Right lung (tissue), 5 donors: ENCODE data around the gene TAF3. TPM values are rescaled to one million over a fixed set of nuclear protein-coding genes. Genes with fewer than 3 reads are reported as not detected.
A peak's percentile ranks its signal among the peaks of the same experiment; 100 is the strongest.

Experiments used
- DNase-seq, 2 donors: peaks; one replicate each; pipeline ENCODE4 v3.0.0-alpha.2; 2013
- polyA plus RNA-seq, 5 donors: library from polyadenylated mRNA; unstranded; fragments of 120-200 nt; gene quantifications; one replicate each; pipeline versions ENCODE4 v1.2.1 to v1.2.3, GENCODE V29; 2013; ENCODE audit warnings: inconsistent platforms in 1 of 5, low replicate concordance in 1 of 5; ENCODE audit not compliant: insufficient read length in 5 of 5, insufficient read depth in 1 of 5

TAF3 gene
- polyA plus RNA-seq, 5 donors, result 8.3 to 9.7 (median 9.0) TPM

DNA sequence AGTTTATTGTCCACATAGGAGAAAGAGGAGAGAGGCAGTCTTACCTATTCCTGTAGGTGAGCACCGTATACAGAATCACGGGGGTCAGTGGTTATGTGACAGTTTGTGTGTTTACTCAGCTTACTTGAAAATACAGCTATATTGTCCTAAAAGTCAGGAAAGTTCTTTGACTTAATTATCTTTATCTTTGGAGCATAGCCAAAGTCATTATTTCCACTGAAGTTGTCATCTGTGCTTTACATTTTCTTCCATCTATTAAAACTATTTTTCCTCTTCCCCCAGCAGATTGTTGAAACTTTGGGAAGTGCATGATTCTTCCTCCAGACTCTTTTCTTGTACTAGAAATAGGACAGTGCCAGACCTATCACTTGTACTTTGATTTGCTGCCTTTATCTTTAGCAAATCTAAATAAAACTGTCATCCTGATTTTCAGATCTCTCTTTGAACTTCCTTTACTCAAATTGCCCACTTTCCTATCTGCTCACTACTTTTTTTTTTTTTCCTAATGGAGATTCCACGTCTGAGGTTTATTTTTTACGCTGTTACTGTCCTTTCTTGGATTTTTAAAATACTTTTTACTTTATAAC, 58.3 kb downstream of the TAF3 start:
- no peak for DNase-seq

DNA sequence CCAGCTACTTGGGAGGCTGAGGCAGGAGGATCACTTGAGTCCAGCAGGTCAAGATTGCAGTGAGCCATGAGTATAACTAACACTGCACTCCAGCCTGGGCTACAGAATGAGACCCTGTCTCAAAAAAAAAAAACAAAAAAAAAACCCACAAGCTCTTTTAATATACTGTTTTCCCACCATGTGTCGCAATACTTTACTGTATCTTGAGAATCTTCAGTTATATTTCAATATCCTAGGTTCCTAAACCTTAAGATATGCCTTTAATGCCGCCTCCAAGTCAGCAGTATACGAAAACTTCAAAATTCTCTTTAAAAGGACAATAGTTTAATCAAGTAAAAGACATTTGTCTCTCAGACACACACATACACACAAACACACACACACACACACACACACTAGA, 62.8 kb downstream of the TAF3 start:
- DNase-seq, result no peak

DNA sequence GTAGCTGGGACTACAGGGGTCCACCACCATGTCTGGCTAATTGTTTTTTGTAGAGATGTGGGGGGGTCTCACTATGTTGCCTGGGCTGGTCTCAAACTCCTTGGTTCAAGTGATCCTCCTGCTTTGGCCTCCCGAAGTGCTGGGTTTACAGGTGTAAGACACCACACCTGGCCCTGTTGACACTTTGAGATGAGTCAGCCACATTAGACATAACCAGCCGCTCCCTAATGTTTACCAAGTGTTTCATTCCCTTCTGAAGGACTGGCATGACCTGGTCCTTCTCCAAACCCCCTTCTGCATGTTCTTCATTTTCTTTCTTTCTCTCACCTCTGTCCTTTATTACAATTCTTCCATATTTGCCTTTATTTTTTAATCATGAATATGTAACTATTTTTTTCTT, 67.8 kb downstream of the TAF3 start:
- no peak for DNase-seq

DNA sequence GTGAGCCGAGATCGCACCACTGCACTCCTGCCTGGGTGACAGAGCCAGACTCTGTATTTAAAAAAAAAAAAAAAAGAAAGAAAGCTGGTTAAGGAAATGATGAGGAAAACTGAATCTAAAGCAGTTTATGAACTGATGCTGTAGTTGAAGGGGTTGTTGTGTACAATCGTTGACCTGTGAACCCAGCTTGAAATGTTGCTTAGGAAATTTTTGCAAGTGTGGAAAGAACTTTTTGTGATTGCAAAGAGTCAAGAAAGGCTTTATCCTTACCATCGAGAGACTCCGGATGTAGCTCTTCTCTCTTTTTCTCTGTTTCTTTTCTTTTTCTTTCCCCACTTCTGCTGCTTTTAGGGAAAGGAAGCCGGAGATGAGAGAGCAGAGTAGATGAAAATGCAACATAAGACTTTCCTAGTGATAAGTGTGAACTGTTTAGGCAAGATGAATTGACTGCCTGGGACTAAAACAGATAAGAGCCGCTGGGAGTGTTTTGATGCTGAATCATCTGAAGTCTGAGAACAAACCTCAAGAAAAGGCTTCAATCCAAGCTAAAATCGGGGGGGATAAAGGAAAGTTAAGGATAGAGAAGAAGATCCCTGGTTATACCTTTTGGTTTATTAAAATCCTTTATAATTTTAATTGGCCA, 69.0 kb downstream of the TAF3 start:
- DNase-seq, result peak in 1 of 2 donors; percentile 5

DNA sequence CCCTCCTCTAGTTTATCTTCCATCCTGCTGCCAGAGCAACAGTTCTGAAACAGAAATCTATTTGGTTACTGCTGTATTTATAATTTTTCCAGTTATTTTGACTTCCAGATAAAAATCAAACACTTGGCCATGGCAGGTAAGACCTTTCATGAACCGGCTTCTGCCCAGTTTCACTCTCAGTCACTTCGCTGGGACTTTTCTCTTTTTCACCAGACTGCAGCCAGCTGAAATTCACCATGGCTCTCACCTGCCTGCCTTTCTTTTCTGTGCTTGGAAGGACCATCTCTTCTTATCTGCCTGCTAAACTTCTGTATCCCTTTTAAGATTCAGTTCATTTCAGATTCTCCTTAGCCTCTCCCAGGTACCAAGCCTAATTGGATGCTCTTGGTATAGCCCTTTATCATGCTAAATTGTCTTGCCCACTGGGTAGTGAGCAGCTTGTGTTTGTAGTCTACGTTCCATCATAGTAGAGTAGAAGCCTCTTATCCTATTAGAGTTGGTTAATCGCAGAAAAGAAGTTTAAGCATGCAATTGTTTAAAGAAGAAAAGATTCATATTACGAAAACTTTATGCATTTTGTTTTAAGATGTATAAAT, 71.7 kb downstream of the TAF3 start:
- DNase-seq, result no peak

DNA sequence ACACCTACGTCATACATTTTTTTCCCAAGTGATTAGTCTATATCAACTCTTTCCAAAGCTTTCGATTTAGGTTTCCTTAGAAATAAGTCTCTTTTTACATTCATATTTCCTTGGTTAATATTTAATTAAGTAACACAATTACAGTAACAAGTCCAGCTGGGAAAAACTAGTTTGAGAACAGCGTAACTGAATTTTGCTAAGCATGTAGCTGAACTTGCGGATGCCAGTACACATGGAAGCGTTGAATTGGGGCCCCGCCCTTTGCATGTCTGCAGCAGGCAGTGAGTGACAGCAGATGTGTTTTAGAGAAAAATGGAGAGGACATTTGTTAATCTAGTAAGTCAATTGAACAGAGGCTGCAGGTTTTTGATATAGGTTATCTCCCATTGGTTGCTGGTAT, 72.5 kb downstream of the TAF3 start:
- no peak for DNase-seq

DNA sequence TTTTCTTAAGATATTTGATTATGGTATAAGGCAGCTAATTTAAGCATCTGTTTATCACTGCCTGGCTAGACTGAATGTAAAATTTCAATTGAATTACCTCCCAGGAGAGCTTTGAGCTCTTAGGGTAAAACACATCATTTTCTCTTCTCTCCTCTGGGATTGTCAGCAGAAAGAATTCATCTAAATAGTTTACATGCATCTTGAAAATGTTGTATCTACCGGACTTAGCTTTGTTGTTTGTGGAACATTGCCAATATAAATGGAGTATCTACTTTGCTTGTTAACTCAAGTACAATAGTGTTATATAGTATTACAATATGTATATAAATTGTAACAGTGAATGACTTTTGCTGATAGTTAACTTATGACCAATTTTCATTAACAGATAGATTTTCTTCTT, 73.3 kb downstream of the TAF3 start:
- no peak for DNase-seq

DNA sequence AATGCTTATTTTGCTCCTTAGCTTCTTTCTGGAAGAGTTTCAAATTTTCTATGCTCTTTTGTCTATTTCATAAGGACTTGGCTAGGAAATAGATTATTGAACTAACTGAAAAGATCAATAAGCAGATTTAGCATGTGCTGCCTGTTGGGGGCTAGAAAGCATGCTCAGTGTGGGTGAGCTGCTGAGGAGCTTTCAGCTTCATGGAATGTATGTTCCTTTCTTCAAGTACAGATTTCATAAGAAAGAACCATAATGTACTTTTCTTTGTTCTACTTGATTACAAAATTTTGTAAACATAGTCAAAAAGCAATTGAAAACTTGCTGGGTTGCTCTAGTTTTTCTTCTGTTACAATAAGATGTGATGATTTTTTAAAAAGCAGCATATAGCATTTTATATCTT, 73.8 kb downstream of the TAF3 start:
- DNase-seq, result no peak

DNA sequence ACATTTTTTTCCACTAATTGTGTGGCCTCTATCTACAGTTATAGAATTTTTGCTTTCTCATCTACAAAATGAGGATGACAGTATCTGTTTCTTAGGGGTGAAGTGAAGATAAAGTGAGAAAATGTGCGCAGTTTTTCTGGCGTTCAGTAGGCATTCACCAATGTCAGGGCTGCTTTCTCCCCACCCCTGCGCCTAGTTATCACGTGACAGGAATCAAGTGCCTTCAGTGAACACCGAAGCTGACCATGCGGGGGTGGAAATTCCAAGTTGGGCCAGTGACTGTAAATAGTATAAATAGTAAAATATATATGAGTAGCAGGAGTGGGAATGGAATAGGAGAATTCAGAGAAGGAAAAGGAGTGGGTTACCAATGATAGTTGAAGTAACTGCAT, 77.4 kb downstream of the TAF3 start:
- DNase-seq, result no peak

DNA sequence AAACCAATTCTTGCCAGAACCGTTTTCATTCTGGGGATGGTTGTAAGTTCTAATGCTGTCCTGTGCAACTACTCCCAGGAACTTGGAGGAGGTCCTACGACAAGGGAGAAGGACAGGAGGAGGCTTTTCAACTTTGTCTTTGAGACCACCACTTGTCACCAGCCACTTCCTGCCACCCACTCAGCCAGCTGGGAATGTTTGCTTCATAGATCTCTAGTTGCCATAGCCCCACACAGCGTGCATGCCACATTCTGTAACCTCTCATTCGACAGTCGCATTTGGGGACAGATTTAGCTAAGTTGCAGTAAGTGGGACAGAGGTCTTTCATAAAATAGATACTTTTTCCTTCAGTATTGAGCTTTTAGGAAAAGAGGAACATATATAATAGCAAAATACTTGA, 78.0 kb downstream of the TAF3 start:
- DNase-seq, result no peak

DNA sequence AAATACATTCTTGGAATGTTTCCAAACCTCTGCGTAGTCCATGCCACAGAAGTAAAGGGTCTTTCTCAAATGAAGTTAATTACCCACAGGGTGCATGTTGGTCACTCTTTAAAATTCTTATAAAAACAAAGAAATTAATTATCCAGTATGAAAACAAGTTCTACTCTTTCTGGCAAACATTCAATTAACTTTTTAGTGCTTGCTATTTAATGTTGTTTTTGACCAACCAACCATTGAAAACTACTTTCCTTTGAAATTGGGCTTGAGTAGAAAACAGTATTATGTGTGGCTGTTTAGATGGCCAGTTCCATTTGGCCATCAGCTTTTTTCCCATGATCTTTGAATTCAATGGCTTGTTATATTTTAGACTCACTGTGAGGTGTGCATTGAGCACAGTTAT, 83.0 kb downstream of the TAF3 start:
- DNase-seq, result no peak

DNA sequence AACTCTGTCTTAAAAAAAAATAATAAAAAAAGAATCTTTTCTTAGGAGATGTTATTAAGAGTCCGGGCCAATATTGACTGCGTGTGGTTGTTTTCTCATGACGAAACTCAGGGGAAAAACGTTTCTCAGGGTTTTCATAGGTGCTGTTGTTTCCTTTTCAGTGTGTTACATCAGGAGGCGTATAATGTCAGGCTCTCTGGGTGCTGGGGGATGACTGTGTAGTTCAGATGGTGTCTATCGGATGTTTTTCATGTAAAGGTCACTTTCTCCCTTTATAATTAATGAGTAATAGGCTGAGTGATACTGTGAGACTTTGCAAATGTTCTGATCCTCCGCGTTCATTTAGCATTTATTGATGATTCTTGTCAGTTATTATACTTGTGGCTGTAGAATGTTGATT, 84.1 kb downstream of the TAF3 start:
- no peak for DNase-seq

DNA sequence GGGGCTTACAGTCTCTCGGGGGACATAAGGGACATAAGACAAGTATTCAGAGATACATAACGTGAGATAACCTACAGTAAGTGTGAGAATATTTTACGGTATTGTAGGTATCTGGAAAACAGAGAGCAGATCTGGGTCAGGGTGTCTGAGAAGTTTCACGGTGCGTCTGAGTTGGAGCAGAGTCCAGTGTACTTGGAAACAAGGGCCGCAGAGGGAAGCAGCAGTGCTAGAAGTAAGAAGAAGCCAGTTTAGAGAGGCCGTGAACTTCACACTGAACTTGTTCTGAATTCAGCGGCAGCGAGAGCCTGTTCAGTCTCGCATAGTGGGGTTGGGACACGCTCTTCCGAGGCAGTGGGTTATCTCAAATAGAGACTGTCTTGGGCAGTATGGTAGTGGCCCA, 85.5 kb downstream of the TAF3 start:
- DNase-seq, result no peak

DNA sequence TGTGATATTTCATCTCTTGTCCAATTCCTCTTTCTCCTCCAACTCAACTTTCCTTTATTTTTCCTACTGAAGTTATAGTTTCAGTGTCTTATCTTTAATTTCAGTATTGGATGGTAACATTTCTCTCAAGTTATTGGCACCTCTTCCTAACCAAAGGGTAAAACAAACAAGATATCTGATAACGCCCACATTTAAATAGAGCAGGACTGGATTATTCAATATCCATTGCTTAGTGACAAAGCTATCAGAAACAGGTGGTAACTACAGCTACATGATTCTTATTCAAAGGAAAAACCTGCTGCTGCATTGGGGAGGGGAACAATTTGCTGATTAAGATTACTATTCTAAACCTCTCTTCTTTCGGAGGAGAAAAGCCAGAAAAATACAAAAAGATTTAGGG, 87.8 kb downstream of the TAF3 start:
- DNase-seq, result no peak

DNA sequence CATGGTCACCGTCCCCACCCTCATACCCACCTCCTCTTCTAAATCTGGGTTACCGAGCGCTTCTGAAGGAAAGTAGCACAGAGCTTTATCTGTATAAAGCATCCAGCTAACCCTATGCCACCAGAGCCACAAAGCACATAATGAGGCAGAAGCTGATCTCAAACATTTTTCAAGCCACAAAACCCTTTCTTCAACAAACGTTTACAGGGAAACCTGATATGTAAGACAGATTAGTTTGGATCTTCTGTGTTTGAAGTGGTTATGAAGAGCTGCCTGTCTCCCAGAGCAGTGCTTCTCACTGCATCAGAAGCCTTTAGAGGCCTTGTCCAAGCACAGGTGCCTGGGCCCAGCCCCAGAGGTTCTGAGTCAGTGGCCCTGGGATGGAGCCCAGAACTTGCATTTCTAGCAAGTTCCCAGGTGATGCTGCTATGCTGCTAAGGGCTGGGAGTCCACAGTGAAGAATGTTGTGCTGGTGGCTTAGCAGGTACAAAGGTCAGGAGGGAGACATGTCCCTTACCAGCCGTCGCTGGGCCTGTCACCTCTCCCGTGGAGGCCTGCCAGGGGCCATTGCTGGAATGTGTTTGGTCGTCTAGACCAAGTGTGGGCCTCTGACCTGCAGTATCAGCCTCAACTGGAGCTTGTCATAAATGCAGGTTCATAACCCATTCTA, 90.4 kb downstream of the TAF3 start:
- no peak for DNase-seq

DNA sequence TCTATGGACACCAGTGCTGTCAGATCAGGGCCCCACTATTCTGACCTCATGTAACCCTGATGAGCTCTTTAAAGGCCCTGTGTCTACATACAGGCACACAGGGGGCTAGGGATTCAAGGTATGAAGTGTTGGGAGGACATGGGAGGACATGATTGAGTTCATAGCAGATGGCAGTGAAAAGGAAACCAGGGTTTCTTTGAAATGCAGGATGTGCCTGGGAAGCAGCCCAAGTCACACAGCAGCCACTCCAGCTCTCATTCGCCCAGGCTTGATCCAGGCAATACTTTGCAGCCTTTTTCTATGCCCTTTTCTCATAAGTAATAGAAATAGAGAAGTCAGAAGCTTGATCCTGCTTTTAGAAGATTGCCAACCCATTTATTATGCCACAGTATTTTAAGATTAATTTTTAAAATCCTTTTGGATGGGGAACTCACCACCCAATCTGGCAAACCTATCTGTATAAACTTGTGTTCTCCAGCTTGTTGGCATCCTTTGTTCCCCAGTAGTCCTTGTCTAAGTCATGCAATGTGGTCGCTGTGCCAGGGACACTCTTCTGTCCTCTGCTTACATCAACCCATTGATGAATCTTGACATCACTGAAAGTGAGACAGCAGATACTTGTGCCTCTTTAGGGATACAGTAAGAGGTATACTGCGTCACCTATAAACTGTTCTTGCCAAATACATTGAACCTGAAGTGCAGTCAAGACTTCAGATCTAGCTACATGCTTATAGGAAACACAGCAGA, 95.0 kb downstream of the TAF3 start:
- DNase-seq, result no peak

DNA sequence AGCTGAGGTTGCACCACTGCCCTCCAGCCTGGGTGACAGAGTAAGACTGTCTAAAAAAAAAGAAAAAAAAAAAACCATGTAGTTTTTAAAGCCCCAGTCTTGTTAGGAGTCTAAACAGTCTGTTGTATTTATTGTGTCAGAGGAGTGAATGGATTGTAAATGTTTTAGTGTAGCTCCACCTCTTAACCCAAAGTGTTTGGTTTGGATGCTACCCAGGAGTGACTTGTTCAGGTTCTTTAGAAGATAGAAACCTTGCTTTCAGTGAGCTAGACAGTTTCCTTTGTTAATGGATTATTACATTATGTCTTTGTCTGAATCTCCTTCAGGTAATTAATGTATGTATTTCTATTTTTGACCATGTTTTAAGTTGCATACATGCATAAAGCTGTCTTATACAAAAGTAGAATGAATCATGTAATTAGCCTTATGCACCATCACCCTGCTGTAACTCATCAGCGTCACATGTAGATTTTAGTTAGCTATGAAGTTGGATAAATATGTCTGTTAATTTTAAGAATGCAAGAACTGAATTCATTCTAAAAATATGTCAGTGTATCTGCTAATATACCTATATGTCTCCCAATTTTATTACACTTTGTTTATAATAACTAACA, 97.7 kb downstream of the TAF3 start:
- no peak for DNase-seq

DNA sequence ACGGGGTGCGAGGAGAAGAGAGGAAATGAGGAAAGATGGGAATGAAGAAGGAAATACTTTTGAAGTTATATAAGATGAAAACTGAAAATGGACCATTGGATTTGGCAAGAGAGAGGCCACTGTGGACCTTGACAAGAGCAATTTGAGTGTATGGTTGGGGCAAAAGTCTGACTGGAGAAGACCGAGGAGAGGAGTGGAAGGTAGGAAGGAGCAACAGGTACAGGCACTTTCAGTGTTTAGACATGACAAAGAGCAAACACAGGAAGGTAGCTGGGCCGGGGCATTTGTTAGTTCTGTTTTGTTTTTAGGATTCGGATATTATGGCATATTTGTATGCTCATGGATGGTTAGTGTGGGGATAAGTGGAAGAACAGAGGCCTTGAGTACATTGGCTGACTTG, 99.4 kb downstream of the TAF3 start:
- no peak for DNase-seq

DNA sequence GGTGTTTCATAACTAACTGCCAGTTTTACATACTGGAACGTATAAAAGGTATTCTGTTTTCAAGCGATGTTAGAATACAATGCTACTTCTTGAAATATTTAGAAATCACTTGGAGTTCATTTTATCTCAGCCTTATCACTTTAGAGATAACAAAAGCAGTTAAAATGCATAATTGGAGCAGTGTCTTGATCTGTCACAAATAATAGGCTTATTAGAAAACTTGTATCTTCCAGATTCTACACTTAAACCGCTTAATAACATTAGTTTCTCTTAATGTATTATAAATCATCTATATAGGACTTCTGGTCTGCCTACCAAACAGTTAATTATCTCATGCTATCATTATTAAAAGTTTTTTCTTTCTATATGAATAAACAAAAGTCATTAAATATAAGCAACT, 104.4 kb downstream of the TAF3 start:
- DNase-seq, result no peak

DNA sequence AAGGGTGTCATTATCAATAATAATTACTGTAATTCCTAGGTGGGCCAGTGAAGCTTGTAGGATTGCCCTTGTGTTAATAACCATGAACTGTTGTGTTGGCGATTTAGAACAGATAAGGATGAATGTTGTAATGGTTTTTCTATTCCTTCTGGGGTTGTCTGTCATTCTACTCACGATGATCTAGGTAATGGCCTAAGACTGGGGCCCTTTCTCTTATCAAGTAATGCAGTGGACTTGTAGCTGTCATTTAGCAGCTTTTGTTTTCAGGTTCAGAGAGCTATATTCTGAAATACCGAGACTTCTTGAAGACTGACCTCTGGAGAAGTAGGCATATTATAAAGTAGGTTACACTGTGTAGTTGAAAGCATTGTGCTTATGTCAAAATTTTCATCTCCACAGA, 110.2 kb downstream of the TAF3 start:
- DNase-seq, result no peak

DNA sequence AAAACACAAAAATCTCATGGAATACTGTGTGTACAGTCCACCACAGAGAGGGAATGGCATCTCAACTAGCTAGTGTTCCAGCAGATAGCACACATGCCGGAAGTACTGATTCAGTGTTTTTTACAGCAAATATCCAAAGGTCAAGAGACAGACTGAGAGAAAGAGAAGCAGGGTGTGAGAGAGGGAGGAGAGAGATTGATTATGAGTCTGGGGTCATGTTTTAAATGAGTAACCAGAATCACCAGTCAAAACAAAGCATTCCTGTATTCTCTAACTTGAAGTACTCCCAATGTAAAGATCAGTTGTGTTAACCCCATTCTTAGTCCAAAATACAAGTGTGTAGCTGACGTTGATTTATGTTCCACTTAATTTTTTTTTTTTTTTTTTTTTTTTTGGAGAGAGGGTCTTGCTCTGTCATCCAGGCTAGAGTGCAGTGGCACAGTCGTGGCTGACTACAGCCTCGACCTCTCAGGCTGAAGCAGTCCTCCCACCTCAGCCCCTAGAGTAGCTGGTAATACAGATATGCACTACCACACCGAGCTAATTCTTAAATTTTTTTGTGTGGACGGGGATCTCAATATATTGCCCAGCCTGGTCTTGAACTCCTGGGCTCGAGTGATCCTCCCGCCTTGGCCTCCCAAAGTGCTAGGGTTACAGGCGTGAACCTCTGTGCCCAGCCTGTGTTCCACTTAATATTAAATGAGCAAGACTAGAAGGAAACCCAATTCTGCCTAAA, 114.2 kb downstream of the TAF3 start:
- DNase-seq, result no peak
